OCI-LY1 (cell line): Measurements from ENCODE around the gene RAE1.
A peak's percentile ranks its signal among the peaks of the same experiment; 100 is the strongest.

Experiments used
- H2AFZ ChIP-seq: fragments of 200-600 bp; sonication (generic), shearing (Covaris generic); 2 replicates; pipeline ENCODE4 v1.6.0; 2014; ENCODE audit warnings: antibody characterized with exemption, mild to moderate bottlenecking, low read length
- H3F3A ChIP-seq: fragments of 200-600 bp; sonication (generic), shearing (Covaris generic); 2 replicates; pipeline ENCODE4 v1.6.0; 2014; ENCODE audit warnings: mild to moderate bottlenecking, antibody characterized with exemption, low read length, moderate library complexity; ENCODE audit not compliant: insufficient read depth
- H3K27ac ChIP-seq: fragments of 200-600 bp; sonication (generic); 2 replicates; pipeline ENCODE4 v1.5.1; 2014; ENCODE audit warnings: low read length, mixed run types, mild to moderate bottlenecking, low read depth; ENCODE audit not compliant: poor library complexity, severe bottlenecking
- H3K27me3 ChIP-seq: fragments of 200-600 bp; sonication (generic); 2 replicates; pipeline ENCODE4 v1.6.0; 2014; ENCODE audit warnings: antibody characterized with exemption, mild to moderate bottlenecking, low read length, moderate library complexity; ENCODE audit not compliant: insufficient read depth
- H3K36me3 ChIP-seq: fragments of 200-600 bp; sonication (generic); 2 replicates; pipeline ENCODE4 v1.6.1; 2014; ENCODE audit warnings: mild to moderate bottlenecking, antibody characterized with exemption, low read length, moderate library complexity, mixed read lengths; ENCODE audit not compliant: insufficient read depth
- H3K4me1 ChIP-seq: fragments of 200-600 bp; sonication (generic); 2 replicates; pipeline ENCODE4 v1.5.1; 2014; ENCODE audit warnings: mild to moderate bottlenecking, low read length, moderate library complexity; ENCODE audit not compliant: insufficient read depth, severe bottlenecking
- H3K4me2 ChIP-seq: fragments of 200-600 bp; sonication (generic), shearing (Covaris generic); 2 replicates; pipeline ENCODE4 v1.6.1; 2014; ENCODE audit warnings: low read length
- H3K4me3 ChIP-seq: fragments of 200-600 bp; sonication (generic); 2 replicates; pipeline ENCODE4 v1.5.1; 2014; ENCODE audit warnings: low read length, low read depth, mild to moderate bottlenecking, mixed read lengths; ENCODE audit not compliant: poor library complexity, severe bottlenecking
- H3K79me2 ChIP-seq: fragments of 200-600 bp; shearing (Covaris generic); 2 replicates; pipeline ENCODE4 v1.6.1; 2016; ENCODE audit warnings: mixed run types, low read length, mixed read lengths; ENCODE audit not compliant: insufficient read depth
- H3K9ac ChIP-seq: fragments of 200-600 bp; sonication (generic), shearing (Covaris generic); 2 replicates; pipeline ENCODE4 v1.6.1; 2014; ENCODE audit warnings: mild to moderate bottlenecking, low read length, mixed read lengths
- H3K9me2 ChIP-seq: fragments of 200-600 bp; sonication (generic), shearing (Covaris generic); 2 replicates; pipeline ENCODE4 v1.6.1; 2014; ENCODE audit warnings: low read depth, mild to moderate bottlenecking, low read length, mixed read lengths
- H3K9me3 ChIP-seq: fragments of 200-600 bp; shearing (Covaris generic); 2 replicates; pipeline ENCODE4 v1.6.1; 2014; ENCODE audit warnings: low read length, mixed read lengths
- H4K20me1 ChIP-seq: fragments of 200-600 bp; sonication (generic), shearing (Covaris generic); 2 replicates; pipeline ENCODE4 v1.6.0; 2016; ENCODE audit warnings: mild to moderate bottlenecking, low read length; ENCODE audit not compliant: insufficient read depth
- CTCF ChIP-seq: fragments of 200-600 bp; sonication (generic), shearing (Covaris generic); IDR thresholded peaks from 2 replicates; pipeline ENCODE4 v1.5.1; 2017; ENCODE audit warnings: mild to moderate bottlenecking, antibody characterized with exemption, low read length, moderate library complexity, mixed read lengths
- EZH2 ChIP-seq: fragments of 200-600 bp; sonication (generic), shearing (Covaris generic); IDR thresholded peaks from 2 replicates; pipeline ENCODE4 v1.8.0; 2017; ENCODE audit warnings: borderline replicate concordance, mixed run types, mild to moderate bottlenecking, antibody characterized with exemption, low read length, moderate library complexity, mixed read lengths

RAE1 gene

GRCh38 chr20:57400231-57400701 is 49.2 kb downstream of the RAE1 start:
- H3K9ac ChIP-seq = peak overlapping the region; percentile 89
- peaks cover 65% of the 10 kb centered on the region for H3K4me1 ChIP-seq

GRCh38 chr20:57400821-57401564 is 49.9 kb downstream of the RAE1 start:
- peak overlapping the region; percentile 89; the same call in 1 of the 2 replicates for H3K9ac ChIP-seq
- peaks cover 95% of the 10 kb centered on the region for H3K36me3 ChIP-seq
- no peaks in the 10 kb centered on the region for H3K9me3 ChIP-seq
- H3K4me3 ChIP-seq = peak overlapping the region; percentile 74
- peaks cover 57% of the 10 kb centered on the region for H3K4me1 ChIP-seq
- H3K9me2 ChIP-seq = no peaks in the 10 kb centered on the region
- H3K27me3 ChIP-seq = no peaks in the 10 kb centered on the region
- peak overlapping the region; percentile 97 for H3K27ac ChIP-seq
- H2AFZ ChIP-seq = no peak overlapping the region
- H3K4me2 ChIP-seq = peak overlapping the region; percentile 95
- peaks cover 9% of the 10 kb centered on the region for H3K79me2 ChIP-seq
- H3F3A ChIP-seq = peaks cover 17% of the 10 kb centered on the region; the same call in 1 of the 2 replicates
- H4K20me1 ChIP-seq = no peaks in the 10 kb centered on the region
- TF ChIP-seq EZH2 (no peak), CTCF (no peak)

More at GRCh38 chr20:57400231-57400701, 49.2 kb downstream of the RAE1 start:
- peaks cover 14% of the 10 kb centered on the region; the same call in 1 of the 2 replicates for H3F3A ChIP-seq
- H3K79me2 ChIP-seq = peaks cover 9% of the 10 kb centered on the region
- peak overlapping the region; percentile 97 for H3K27ac ChIP-seq
- TF ChIP-seq CTCF = peak; percentile 47
- no peak for TF ChIP-seq EZH2
- H2AFZ ChIP-seq = no peak overlapping the region
- no peaks in the 10 kb centered on the region for H3K9me2 ChIP-seq
- peaks cover 95% of the 10 kb centered on the region for H3K36me3 ChIP-seq
- H4K20me1 ChIP-seq = no peaks in the 10 kb centered on the region
- H3K4me2 ChIP-seq = peak overlapping the region; percentile 95
- H3K9me3 ChIP-seq = no peaks in the 10 kb centered on the region
- H3K4me3 ChIP-seq = peak overlapping the region; percentile 74
- no peaks in the 10 kb centered on the region for H3K27me3 ChIP-seq

GRCh38 chr20:57401565-57401918 is 50.5 kb downstream of the RAE1 start:
- TF ChIP-seq CTCF (no peak), EZH2 (no peak)
- H4K20me1 ChIP-seq = no peaks in the 10 kb centered on the region
- H3K9me2 ChIP-seq = no peaks in the 10 kb centered on the region
- H3F3A ChIP-seq = peaks cover 14% of the 10 kb centered on the region; the same call in 1 of the 2 replicates
- peak overlapping the region; percentile 29; the same call in 1 of the 2 replicates for H3K9ac ChIP-seq
- H3K79me2 ChIP-seq = peaks cover 9% of the 10 kb centered on the region
- H3K4me3 ChIP-seq = no peak overlapping the region
- peak overlapping the region; percentile 95; the same call in 1 of the 2 replicates for H3K4me2 ChIP-seq
- peak overlapping the region; percentile 97 for H3K27ac ChIP-seq
- no peak overlapping the region for H2AFZ ChIP-seq
- peaks cover 95% of the 10 kb centered on the region for H3K36me3 ChIP-seq
- no peaks in the 10 kb centered on the region for H3K27me3 ChIP-seq
- H3K9me3 ChIP-seq = no peaks in the 10 kb centered on the region
- peaks cover 52% of the 10 kb centered on the region for H3K4me1 ChIP-seq
